Stimulated activated CD8-positive, alpha-beta memory T cell treated with anti-CD3 and anti-CD28 coated beads, Interleukin-12 subunit alpha, Interleukin-12 subunit beta, amount 100 ng/mL, for 24 hours (primary cell): Measurements from ENCODE around the gene SMAD6.
"Not testable (repeated sequence)": the region's sequence is repeated elsewhere in the genome, so short reads cannot be mapped to it uniquely, and the experiment has no call there.

Experiments
- DNase-seq: peaks from one replicate; pipeline ENCODE4 v3.0.0-alpha.2; 2020; ENCODE audit errors: extremely low read depth

SMAD6 gene

GRCh38 chr15:66824424-66824823 is 122.4 kb downstream of the SMAD6 start:
- DNase-seq: no peak

DNA sequence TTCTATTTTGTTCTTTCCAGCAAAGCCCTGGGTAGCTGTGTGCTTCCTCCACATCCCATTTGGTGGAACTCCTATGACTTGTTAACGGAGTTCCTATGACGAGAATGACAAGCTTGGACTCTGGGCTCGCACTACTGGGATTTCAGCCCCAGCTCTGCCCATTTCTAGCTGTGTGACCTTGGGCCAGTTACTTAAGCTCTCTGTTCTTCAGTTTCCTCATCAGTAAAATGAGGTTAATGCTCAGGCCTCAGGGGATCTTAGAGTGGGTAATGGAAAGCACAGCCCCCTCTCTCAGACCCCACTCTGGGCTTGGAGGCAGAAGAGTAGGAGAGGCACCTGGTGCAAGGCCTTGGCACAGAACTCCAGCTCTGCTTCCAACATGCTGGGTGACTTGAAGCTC is 123.1 kb downstream of the SMAD6 start:
- DNase-seq: no peak

DNA sequence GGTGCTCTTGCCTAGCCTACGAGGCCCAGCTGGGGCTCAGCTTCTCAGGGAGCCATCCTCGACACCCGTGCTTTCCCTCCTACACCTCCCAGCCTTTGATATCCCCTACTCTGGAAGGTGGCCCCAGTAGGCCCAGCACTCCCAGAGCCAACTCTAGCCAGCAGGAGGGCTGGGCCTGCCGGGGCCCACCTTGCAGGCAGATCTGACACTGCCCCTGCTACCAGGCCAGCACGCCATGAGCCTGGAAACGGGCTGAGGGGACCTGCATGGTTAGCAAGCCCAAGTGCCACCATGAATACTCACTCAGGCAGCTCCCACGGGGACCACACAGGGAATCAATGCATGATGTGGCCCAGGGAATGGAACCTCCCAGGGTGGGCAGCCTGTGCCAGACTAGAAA is 123.7 kb downstream of the SMAD6 start:
- no peak for DNase-seq

DNA sequence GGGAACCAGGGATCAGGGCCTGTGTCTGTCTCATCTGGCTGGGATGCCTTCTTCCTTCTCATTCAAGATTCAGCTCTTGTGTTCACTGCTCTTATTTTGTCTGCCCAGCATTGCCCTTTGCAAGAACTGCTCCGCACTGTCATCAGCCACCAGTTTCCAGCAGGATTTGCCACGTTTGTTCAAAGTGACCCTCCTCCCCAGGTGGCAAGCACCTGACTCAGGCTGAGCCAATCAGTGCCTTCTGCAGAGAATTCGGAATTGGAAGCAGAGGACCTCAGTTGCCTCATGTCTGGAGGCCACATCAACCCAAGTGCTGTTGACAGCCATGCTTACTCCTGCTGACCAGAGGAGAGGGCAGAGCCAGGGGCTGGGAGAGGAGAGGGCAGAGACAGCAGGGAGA is 124.5 kb downstream of the SMAD6 start:
- DNase-seq: no peak

DNA sequence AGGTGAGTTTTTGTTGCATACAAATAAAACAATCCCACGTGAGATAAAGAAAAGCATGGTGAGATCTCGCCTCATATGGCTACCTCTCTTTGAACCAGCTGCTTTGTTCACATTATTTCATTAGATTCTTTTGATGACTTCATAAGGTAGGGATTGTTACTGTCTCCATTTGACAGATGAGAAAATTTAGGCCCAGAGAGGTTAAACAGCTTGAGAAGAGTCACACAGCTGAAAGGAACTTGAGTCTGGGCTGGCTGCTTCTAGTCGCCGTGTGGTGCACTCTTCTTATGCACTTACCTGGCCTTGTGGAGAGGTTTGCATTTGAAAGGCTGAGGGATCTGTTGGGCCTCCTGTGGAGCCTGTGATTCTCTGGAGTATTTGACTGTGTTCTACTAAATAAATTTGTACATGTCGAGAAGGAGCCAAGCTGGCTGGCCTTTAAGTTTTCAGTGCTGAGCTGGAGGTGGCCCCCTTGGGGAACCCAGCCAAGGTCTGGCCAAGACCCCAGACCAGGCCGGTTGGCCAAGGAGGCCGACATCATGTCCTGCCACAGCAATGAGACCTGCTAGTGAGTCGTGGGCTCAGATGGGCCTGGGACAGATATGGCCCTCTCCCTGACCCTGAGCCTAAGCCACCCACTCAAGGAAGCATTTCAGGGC is 125.1 kb downstream of the SMAD6 start:
- DNase-seq: no peak

DNA sequence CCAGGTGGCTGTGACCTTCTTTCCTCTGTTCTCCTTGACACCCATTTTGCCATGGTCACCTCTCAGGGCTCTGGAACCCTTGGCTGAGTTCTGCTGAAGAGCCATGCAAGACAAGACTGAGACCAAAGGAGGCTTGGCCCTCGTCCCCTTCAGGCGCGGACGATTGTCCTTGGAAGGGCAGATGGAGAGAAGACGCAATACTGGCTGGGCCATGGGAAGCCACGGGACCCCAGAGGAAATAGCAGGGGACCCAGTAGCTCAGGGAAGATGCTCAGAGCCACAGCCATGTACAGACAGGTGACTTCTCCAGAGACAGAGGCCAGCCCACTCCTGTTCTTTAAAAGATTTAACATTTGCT is 125.6 kb downstream of the SMAD6 start:
- no peak for DNase-seq

DNA sequence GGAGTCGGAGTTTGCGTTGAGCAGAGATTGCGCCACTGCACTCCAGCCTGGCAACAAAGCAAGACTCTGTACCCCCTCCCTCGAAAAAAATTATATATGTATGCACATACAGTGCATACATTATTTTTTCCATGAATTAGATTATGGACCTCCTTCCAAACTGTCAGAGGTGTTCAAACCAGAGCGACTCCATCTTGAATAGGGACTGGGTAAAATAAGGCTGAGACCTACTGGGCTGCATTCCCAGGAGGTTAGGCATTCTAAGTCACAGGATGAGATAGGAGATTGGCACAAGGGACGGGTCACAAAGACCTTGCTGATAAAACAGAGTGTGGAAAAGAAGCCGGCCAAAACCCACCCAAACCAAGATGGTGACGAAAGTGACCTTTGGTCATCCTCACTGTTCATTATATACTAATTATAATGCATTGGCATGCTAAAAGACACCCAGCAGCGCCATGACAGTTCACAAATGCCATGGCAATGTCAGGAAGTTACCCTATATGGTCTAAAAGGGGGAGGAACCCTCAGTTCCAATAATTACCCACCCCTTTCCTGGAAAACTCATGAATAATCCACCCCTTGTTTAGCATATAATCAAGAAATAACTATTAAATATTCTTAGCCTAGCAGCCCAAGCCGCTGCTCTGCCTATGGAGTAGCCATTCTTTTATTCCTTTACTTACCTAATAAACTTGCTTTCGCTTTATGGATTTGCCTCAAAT is 126.9 kb downstream of the SMAD6 start:
- not testable (repeated sequence) for DNase-seq

DNA sequence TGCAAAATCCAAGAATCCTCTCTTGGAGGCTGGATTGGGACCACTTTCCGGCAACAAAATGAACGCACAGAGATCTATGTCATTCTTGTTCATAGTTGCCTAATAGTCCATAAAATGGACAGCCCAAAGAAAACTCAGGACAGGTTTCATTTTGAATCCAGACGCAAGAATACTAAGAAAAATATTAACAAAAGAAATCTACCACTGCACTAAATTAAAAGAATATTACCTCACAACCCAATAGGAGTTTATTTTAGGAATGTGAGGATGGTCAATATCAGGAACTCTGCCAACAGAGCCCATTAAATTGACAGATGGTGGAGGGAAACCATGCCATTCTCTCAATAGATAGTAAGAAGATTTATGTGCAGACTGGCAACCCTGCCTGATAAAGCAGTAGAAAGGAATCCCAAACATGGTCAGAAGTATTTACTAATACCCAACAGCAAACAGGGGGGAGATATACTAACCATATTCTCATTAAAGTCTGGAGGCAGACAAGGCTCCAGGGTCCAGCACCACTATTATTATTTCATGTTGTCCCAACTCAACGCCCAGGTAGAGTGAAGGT is 127.6 kb downstream of the SMAD6 start:
- DNase-seq: no peak

DNA sequence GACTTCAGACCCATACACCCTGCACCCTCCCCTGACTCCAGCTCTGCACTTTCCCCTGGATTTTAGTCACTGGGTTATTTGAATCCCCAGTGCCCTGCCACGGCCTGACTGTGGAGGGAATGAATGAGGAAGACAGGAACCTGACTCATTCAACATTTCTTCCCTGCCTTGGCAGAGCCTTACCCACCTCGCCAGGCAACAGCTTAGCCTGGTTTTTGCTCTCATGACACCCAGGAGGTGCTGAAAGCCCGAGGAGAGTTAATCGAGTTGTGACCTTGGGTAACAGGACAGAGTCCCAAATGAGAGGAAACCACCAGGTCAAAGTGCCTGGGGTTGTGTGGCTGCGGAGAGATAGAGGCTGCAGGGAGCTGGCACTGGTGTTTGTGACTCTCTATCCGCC is 128.3 kb downstream of the SMAD6 start:
- DNase-seq: no peak

- no peak for DNase-seq
Measured at GRCh38 chr15:66830823-66831222, 128.8 kb downstream of the SMAD6 start.

- DNase-seq: no peak
Measured at GRCh38 chr15:66831289-66831688, 129.3 kb downstream of the SMAD6 start.

GRCh38 chr15:66831801-66832390 is 129.9 kb downstream of the SMAD6 start:
- no peak for DNase-seq
